HG02970 (cell line): ENCODE measurements around the gene SDF4.
"Not testable (repeated sequence)": the region's sequence is repeated elsewhere in the genome, so short reads cannot be mapped to it uniquely, and the experiment has no call there.

Source experiments
- ATAC-seq: cut with Tn5 transposase; IDR thresholded peaks from one replicate; pipeline ENCODE4 v1.9.1; 2021; ENCODE audit warnings: mild to moderate bottlenecking, moderate library complexity, moderate number of reproducible peaks; ENCODE audit not compliant: unreplicated experiment, low FRiP score

Gene SDF4

DNA sequence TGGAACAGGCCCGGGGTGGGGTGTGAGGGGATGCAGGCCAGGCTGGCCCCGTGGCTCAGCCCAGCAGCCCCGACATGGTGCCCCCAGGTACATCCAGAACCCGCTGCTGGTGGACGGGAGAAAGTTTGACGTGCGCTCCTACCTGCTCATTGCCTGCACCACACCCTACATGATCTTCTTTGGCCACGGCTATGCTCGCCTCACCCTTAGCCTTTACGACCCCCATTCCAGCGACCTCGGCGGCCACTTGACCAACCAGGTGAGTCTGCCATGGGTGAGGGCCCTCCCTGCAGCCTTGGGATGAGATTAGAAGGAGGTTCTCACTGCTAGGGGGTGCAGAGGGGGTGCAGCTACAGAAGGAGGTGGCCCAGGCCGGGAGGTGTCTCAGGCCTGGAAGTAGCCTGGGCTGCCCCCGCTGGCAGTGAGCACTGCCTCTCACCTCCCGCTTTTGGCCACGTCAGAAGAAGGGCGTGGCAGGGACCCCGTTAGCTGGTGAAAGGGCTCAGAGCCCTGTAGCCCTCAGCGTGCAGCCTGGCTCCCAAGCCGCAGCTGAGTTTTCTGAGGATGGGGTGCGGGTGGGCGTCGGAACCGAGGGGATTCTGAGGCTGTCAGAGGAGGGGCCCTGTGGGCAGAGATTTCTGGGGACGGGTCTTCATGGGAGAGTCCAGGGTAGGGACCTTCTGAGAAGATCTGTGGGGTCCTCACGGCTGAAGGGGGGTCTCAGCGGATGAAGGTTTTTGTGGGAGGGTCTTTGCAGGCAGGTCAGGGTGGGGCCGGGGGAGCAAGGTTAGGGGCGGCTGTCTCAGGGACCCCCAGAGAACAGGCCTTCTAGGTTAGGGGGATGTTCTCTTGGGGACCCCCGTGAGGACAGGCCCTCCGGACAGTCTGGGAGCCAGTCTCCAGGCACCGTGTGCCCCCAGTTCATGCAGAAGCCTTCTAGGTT is 47.7 kb downstream of the SDF4 start:
- ATAC-seq, result no peak

DNA sequence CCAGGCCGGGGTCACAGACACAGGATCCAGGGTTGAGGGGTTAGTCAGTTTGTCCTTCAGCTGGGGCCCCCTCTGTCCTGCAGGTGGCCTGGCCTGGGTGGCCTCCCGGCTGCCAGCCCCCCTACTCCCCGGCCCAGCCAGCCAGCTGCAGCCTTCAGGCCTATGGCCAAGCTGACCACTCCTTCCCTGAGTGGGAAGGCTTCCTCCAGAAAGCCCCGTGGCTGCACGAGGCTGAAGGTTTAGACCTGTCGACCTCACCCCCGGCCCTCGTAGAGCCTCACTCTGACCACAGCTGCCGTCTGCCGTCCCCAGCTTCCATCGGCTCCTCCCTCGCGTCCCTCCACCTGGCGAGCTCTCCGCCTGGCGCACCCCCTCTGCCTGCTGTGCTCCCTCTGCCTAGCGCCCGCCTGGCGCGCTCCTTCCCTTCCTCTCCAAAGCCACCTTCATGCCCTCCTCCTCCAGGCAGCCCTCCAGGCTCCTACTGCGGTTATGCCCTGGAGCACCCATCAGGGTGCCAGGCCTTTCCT is 48.5 kb downstream of the SDF4 start:
- ATAC-seq, result no peak

DNA sequence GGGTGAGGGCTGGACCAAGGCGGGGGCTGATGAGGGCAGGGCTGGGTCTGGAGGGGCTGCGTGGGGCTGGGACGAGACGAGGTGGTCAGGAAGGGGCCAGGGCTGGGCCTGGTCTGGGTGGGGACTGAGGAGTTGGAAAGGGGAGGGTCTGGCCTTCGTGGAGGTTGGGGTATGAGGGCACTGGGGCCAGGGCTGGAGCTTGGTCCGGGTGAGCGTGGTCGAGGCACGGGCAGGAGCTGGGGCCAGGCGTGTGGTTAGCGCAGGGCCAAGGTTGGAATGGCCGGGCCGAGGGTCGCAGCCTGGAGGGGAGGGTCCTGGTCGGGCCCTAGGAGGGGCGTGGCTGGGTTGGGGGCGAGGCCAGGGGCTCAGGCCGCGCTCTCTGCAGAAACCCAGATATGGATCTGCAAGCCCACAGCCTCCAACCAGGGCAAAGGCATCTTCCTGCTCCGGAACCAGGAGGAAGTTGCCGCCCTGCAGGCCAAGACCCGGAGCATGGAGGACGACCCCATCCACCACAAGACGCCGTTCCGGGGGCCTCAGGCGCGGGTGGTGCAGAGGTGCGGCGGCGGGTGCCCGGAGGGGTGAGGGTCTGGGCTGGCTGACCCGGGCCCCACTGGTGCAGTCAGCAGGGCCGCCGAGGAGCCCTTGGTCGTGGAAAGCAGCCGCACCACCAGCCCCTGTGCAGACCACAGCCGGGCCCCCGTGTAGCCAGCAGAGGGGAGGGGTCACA is 49.1 kb downstream of the SDF4 start:
- no peak for ATAC-seq

DNA sequence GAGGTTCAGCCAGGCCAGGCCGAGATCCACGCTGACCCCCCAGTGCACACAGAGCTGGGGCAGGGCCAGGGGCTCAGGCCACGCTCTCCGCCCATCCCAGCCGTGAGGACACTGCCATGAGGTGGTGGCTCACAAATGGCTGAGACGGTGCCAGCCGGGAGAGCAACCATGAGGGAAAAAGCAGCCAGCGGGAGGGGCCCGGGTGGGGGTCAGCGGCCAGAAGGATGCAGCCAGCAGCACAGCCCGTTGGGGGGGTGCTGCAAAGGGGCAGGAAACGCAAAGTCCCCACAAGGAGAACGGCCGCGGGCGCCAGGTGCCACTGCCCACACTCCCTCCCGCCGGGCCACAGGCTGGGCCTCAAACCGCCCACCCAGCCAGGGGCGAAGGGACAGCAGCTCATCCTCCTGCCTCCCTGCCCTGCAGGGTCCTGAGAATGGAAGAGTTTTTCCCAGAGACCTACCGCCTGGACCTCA is 49.8 kb downstream of the SDF4 start:
- no peak for ATAC-seq

GRCh38 chr1:1181129-1181937 is 50.5 kb downstream of the SDF4 start:
- ATAC-seq, result no peak

- no peak for ATAC-seq
Observed at GRCh38 chr1:1179983-1180861, 51.6 kb downstream of the SDF4 start.

DNA sequence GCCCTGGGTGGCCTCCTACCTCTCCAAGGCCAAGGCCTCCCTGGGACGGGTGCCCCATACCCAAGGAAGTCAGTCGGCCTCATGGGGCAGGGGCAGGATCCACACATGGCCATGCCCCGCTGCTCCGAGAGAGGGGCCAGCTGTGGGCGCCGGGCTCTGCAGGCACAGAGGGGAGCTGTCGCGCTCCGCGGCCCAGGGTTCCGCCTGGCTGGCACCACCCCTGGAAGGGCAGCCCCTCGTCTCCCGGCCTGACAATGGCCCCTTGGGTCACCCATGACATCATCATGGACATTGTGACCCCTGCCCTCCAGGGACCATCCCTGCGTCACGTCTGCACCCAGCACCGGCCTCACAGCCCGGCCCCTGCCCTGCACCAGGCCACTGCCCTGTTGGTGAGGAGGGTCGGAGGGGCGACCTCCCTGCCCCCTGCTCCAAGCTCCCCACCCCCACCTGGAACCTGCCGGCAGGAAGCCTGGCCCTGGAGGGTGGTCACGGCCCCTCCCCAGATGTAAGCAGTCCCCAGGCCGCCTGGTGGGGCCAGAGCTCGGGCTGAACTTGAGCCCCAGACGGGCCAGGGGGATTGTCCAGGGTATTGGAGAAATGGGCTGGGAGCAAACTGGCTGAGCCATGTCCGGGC is 52.3 kb downstream of the SDF4 start:
- no peak for ATAC-seq

GRCh38 chr1:1178794-1179331 is 52.9 kb downstream of the SDF4 start:
- ATAC-seq, result no peak

GRCh38 chr1:1177452-1178206 is 54.2 kb downstream of the SDF4 start:
- ATAC-seq, result no peak

GRCh38 chr1:1176931-1177330 is 54.9 kb downstream of the SDF4 start:
- no peak for ATAC-seq

- ATAC-seq, result not testable (repeated sequence)
Observed at GRCh38 chr1:1176063-1176761, 55.6 kb downstream of the SDF4 start.

- ATAC-seq, result no peak
Observed at GRCh38 chr1:1175221-1176062, 56.4 kb downstream of the SDF4 start.

- ATAC-seq, result no peak
Observed at GRCh38 chr1:1173793-1174415, 57.9 kb downstream of the SDF4 start, which contains the start of gene TTLL10. Gene TTLL10 (plus strand): TSS chr1:1173880. CDS start chr1:1179216, 5,336 bp downstream.

- ATAC-seq, result no peak
Observed at GRCh38 chr1:1173061-1173792, 58.6 kb downstream of the SDF4 start.
